GM21515 (cell line): ENCODE measurements around the gene PDIA2.

ENCODE experiments used
- ATAC-seq: cut with Tn5 transposase; IDR thresholded peaks from one replicate; pipeline ENCODE4 v1.9.1; 2021; ENCODE audit not compliant: unreplicated experiment

The PDIA2 gene

GRCh38 chr16:279531-279930 is 3.4 kb upstream of the PDIA2 start:
- no peak for ATAC-seq

- no peak for ATAC-seq
Observed at GRCh38 chr16:280005-280460, 2.9 kb upstream of the PDIA2 start.

- ATAC-seq = no peak
Observed at GRCh38 chr16:280552-280951, 2.4 kb upstream of the PDIA2 start, which contains the start of gene ARHGDIG. TSS of gene ARHGDIG (plus strand) at chr16:280591. CDS start at chr16:280681, 90 bp downstream.

- no peak for ATAC-seq
Observed at GRCh38 chr16:280991-281659, 1.8 kb upstream of the PDIA2 start.

- no peak for ATAC-seq
Observed at GRCh38 chr16:281660-282255, 1.2 kb upstream of the PDIA2 start.

GRCh38 chr16:282491-282890 is 473 bp upstream of the PDIA2 start:
- no peak for ATAC-seq

- no peak for ATAC-seq
Observed at GRCh38 chr16:284204-285120, 1.5 kb downstream of the PDIA2 start.

- no peak for ATAC-seq
Observed at GRCh38 chr16:285146-286055, 2.4 kb downstream of the PDIA2 start.

- ATAC-seq = no peak
Observed at GRCh38 chr16:286491-287297, 3.7 kb downstream of the PDIA2 start.

- ATAC-seq = no peak
Observed at GRCh38 chr16:287298-287811, 4.4 kb downstream of the PDIA2 start.

- no peak for ATAC-seq
Observed at GRCh38 chr16:287981-288920, 5.3 kb downstream of the PDIA2 start.

GRCh38 chr16:289395-289997 is 6.5 kb downstream of the PDIA2 start:
- ATAC-seq = no peak

GRCh38 chr16:290015-290680 is 7.2 kb downstream of the PDIA2 start:
- no peak for ATAC-seq

- ATAC-seq = no peak
Observed at GRCh38 chr16:290681-291405, 7.9 kb downstream of the PDIA2 start.

- ATAC-seq = no peak
Observed at GRCh38 chr16:291539-291938, 8.6 kb downstream of the PDIA2 start.

GRCh38 chr16:293043-293775 is 10.2 kb downstream of the PDIA2 start:
- ATAC-seq = no peak
